ENCODE data around the gene CDKL4. TPM values are rescaled to one million over a fixed set of nuclear protein-coding genes. Genes with fewer than 3 reads are reported as not detected.
"Not testable (repeated sequence)": the region's sequence is repeated elsewhere in the genome, so short reads cannot be mapped to it uniquely, and the experiment has no call there.

CDKL4 gene
- total RNA-seq, 2 donors from 2014 or later: 0.79 to 0.89 TPM

DNA sequence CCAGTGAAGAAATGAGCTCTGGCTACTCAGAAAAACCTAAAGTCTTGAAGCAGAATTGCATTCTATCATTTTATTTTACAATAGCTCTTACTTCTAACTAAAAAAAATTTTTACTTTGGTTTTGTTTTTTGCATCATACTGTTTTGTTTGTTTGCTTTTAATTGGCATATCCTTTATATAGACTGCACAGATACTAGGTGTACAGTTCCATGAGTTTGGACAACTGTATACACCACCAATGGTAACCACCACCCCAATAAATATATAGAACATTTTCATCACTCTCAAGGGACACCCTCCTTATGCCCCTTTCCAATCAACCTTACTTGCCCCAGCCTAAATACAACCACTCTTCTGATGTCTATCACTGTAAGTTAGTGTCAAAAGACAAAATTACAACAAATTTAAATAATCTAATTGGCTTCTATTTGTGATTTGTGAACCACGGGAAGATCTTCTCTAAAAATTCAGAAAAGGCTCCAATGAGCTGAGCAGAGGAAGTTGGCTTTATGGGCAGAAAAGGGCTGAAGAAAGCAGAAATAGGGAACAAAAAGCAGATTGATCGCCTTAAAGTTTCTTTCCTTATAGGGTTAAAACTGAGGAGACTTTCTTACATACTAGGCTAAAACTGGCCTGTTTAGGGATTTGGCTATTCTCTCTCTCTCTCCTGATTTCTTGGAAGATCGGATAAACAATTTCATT, 100.7 kb downstream of the CDKL4 start:
- Histone ChIP-seq H3K4me1 (peaks cover 0 to 11% of the 10 kb centered on the region in 2 donors), H3K27me3 (no peaks in the 10 kb centered on the region), H3K36me3 (no peaks in the 10 kb centered on the region), H3K27ac (no peak overlapping the region), H3K9me3 (no peaks in the 10 kb centered on the region), H3K4me3 (no peak overlapping the region)
- no peak for DNase-seq (ENCODE audit: low spot score)
- TF ChIP-seq, protein P1, sequence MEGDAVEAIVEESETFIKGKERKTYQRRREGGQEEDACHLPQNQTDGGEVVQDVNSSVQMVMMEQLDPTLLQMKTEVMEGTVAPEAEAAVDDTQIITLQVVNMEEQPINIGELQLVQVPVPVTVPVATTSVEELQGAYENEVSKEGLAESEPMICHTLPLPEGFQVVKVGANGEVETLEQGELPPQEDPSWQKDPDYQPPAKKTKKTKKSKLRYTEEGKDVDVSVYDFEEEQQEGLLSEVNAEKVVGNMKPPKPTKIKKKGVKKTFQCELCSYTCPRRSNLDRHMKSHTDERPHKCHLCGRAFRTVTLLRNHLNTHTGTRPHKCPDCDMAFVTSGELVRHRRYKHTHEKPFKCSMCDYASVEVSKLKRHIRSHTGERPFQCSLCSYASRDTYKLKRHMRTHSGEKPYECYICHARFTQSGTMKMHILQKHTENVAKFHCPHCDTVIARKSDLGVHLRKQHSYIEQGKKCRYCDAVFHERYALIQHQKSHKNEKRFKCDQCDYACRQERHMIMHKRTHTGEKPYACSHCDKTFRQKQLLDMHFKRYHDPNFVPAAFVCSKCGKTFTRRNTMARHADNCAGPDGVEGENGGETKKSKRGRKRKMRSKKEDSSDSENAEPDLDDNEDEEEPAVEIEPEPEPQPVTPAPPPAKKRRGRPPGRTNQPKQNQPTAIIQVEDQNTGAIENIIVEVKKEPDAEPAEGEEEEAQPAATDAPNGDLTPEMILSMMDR (IDR thresholded peaks at IDR 0.05): no peak

DNA sequence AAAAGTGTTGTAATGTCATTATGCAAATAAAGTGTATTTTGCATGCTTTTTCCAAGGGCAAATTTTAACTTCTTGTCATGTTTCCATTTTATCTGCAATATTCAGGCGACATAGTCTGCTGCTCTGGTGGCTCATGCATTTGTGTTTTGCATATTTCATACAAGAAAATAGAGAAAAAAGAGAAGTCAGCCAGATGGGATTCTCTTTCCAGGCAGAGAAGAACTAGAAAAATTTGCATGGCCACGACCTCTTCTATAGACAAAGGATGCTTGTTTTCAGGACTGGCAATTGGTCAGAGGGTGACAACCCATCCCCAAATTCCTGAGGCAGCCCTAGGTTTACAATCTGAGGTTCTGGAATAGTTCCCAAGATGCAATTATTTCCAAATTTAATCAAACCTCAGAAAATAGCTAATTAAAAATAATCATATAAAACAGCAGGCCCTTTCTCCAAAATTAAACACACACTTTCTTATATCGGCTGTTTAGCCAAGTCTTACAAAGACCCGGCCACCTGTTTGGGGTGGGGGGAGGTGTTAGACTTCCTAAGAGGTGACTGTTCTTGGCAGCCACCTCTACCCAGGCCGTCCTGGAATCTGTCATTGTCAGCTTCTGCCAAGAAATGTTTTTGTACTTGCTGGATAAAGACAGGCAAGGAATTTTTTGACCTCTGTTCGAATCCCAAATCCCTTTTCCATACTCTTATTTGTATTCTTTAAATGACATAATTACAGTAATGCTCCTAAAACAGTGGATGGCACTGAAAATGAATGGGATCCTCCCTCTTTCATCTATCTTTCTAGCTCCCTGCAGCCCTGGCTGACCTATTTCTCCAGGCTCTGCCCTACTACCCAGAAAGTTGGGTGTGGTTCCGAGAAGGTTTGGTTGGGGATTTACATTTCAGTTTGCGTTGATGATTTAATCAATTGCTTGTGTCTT, 102.2 kb downstream of the CDKL4 start:
- no peak for DNase-seq (ENCODE audit: low spot score)
- Histone ChIP-seq H3K4me1 (peaks cover 0 to 11% of the 10 kb centered on the region in 2 donors), H3K36me3 (no peaks in the 10 kb centered on the region), H3K9me3 (no peaks in the 10 kb centered on the region), H3K27ac (peak overlapping the region in 1 of 2 donors; percentile 70), H3K4me3 (no peak overlapping the region), H3K27me3 (no peaks in the 10 kb centered on the region)
- TF ChIP-seq, protein P1 (IDR thresholded peaks at IDR 0.05): no peak

DNA sequence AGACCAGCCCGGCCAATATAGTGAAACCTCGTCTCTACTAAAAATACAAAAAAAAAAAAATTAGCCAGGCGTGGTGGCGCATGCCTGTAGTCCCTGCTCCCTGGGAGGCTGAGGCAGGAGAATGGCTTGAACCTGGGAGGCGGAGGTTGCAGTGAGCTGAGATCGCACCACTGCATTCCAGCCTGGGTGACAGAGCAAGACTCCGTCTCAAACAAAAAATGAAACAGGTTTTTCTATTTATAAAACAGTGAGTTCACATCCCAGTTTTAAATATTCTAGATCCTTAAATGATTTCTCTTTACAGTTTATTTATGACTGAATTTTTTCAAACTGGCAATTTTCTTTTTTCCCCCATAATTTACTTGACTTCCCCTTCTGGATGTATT, 102.8 kb downstream of the CDKL4 start:
- DNase-seq (ENCODE audit: low spot score); H3K4me3 ChIP-seq; H3K36me3 ChIP-seq; H3K9me3 ChIP-seq; H3K27me3 ChIP-seq: not testable (repeated sequence)
- Histone ChIP-seq H3K27ac (peak overlapping the region in 1 of 2 donors; percentile 30), H3K4me1 (peaks cover 0 to 11% of the 10 kb centered on the region in 2 donors)

DNA sequence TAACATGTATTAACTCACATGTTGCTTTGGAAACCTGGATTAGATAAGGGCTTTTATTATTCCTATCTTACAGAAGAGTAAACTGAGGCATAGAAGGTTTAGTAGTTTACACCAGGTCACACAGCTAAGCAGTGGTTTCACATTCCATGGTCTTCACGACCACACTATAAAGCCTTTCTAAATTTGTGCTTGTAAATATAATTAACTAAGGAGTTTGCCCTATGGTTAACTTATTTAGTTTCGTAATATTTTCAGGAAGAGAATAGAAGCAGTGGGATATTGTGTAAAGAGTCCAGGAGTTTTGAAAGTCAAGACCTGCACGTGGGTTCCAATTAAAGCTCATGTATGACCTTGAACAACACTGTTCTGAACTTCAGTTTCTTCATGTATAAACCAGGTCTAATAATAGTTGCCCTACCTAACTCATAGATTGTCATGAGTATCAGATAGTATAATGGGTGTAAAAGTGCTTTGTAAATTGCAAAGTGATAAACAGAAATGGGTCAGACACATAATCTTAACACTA, 103.4 kb downstream of the CDKL4 start:
- Histone ChIP-seq H3K4me3 (no peak overlapping the region), H3K27ac (peak overlapping the region in 1 of 2 donors; percentile 30), H3K9me3 (no peaks in the 10 kb centered on the region), H3K4me1 (peaks cover 0 to 11% of the 10 kb centered on the region in 2 donors), H3K36me3 (no peaks in the 10 kb centered on the region), H3K27me3 (no peaks in the 10 kb centered on the region)
- TF ChIP-seq, protein P1 (IDR thresholded peaks at IDR 0.05): no peak
- DNase-seq (ENCODE audit: low spot score): no peak

DNA sequence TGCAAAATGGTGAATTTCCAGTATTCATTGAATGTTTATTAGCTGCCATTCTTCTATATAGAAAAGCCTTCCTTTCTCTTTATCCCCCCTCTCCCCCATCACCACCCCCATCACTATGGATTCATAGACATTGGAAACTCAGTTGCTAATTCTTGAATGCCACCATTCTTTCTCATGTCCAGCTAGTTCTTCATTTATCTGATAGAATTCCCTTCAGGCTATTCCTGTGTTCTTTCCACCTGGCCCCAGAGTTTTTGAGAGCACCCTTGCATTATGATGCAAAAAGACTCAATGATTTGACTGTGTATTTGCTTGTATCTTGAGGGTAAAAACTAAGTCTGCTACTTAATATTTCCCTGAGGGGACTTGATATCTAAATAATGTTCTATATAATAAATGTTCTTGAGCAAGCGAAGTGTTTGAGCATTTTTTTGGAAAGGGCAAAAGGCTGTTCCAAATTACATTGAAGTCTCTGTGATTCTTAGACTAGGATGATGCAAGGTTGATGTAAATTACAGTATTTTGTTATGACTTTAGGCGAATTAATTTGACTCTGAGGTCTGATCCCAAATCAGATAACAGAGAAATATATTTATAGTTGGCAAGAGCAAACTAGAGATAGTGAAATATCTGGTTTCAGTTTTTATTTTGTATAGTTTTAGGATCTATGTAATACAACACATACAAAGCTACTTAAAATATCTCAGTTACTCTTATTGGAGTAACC, 104.1 kb downstream of the CDKL4 start:
- H3K4me1 ChIP-seq: peaks cover 0 to 11% of the 10 kb centered on the region in 2 donors

More for the DNA sequence above, 104.1 kb downstream of the CDKL4 start:
- H3K36me3 ChIP-seq: no peaks in the 10 kb centered on the region
- H3K9me3 ChIP-seq: no peaks in the 10 kb centered on the region
- TF ChIP-seq, protein P1 (IDR thresholded peaks at IDR 0.05): no peak
- no peak for DNase-seq (ENCODE audit: low spot score)
- peak overlapping the region in 1 of 2 donors; percentile 30 for H3K27ac ChIP-seq
- no peaks in the 10 kb centered on the region for H3K27me3 ChIP-seq
- H3K4me3 ChIP-seq: no peak overlapping the region
